Activated CD4-positive, alpha-beta T cell treated with anti-CD3 and anti-CD28 coated beads, Interleukin-2, amount 50 U/mL, for 4 hours (primary cell): ENCODE measurements around the gene SRPK2.
"Not testable (repeated sequence)": the region's sequence is repeated elsewhere in the genome, so short reads cannot be mapped to it uniquely, and the experiment has no call there.

Source experiments
- DNase-seq, 2 experiments: peaks; one replicate each; pipeline ENCODE4 v3.0.0-alpha.2; 2020

Gene SRPK2

GRCh38 chr7:105297309-105297708, 91.4 kb downstream of the SRPK2 start:
- DNase-seq = no peak

- DNase-seq = no peak
These were observed 92.2 kb downstream of the SRPK2 start for GRCh38 chr7:105296491-105296890.

GRCh38 chr7:105295596-105296352, 92.9 kb downstream of the SRPK2 start:
- DNase-seq = no peak

GRCh38 chr7:105294482-105294881, 94.2 kb downstream of the SRPK2 start:
- DNase-seq = not testable (repeated sequence)

GRCh38 chr7:105289704-105290103, 99.0 kb downstream of the SRPK2 start:
- no peak for DNase-seq

GRCh38 chr7:105286441-105286840, 102.3 kb downstream of the SRPK2 start:
- DNase-seq = no peak

- no peak for DNase-seq
These were observed 103.4 kb downstream of the SRPK2 start for GRCh38 chr7:105285118-105285874.

GRCh38 chr7:105284014-105284413, 104.7 kb downstream of the SRPK2 start:
- no peak for DNase-seq

GRCh38 chr7:105281966-105282365, 106.8 kb downstream of the SRPK2 start:
- no peak for DNase-seq

GRCh38 chr7:105279688-105280007, 109.1 kb downstream of the SRPK2 start:
- DNase-seq = no peak

- no peak for DNase-seq
These were observed 109.6 kb downstream of the SRPK2 start for GRCh38 chr7:105278973-105279687.

- DNase-seq = no peak
These were observed 110.2 kb downstream of the SRPK2 start for GRCh38 chr7:105278565-105278964.

- DNase-seq = no peak
These were observed 111.4 kb downstream of the SRPK2 start for GRCh38 chr7:105277341-105277740.

GRCh38 chr7:105270117-105270516, 118.6 kb downstream of the SRPK2 start:
- DNase-seq = no peak

GRCh38 chr7:105269397-105269796, 119.3 kb downstream of the SRPK2 start:
- DNase-seq = no peak

- no peak for DNase-seq
These were observed 120.0 kb downstream of the SRPK2 start for GRCh38 chr7:105268511-105269392.

GRCh38 chr7:105268056-105268455, 120.7 kb downstream of the SRPK2 start:
- DNase-seq = peak in 1 of 2 experiments; percentile 5

GRCh38 chr7:105267244-105267643, 121.5 kb downstream of the SRPK2 start:
- no peak for DNase-seq

- no peak for DNase-seq
These were observed 124.0 kb downstream of the SRPK2 start for GRCh38 chr7:105264707-105265106.

GRCh38 chr7:105261689-105262088, 127.0 kb downstream of the SRPK2 start:
- DNase-seq = no peak

GRCh38 chr7:105260201-105260871, 128.4 kb downstream of the SRPK2 start:
- DNase-seq = not testable (repeated sequence)

- DNase-seq = not testable (repeated sequence)
These were observed 129.8 kb downstream of the SRPK2 start for GRCh38 chr7:105258919-105259318.
